HepG2 (cell line): ENCODE results near the gene LZTR1. TPM values are rescaled to one million over a fixed set of nuclear protein-coding genes. Genes with fewer than 3 reads are reported as not detected.

Experiments
- EZH2 ChIP-seq: conservative IDR thresholded peaks from 2 replicates; pipeline ENCODE4 v1.6.1; 2012; ENCODE audit warnings: mild to moderate bottlenecking, low read depth, low read length, moderate library complexity
- HES4 ChIP-seq: sonication (generic); formaldehyde crosslinking; IDR thresholded peaks from 2 replicates; pipeline ENCODE4 v1.9.0; 2021; ENCODE audit warnings: mild to moderate bottlenecking, missing genetic modification reagents, borderline replicate concordance
- HNRNPH1 ChIP-seq: fragments of 200-400 bp; formaldehyde crosslinking; optimal IDR thresholded peaks from 2 replicates; pipeline ENCODE3; 2017; ENCODE audit warnings: mild to moderate bottlenecking, low read depth, low read length
- HNRNPLL ChIP-seq: fragments of 200-400 bp; formaldehyde crosslinking; IDR thresholded peaks from 2 replicates; pipeline ENCODE4 v1.6.1; 2017; ENCODE audit warnings: mild to moderate bottlenecking, low read depth, low read length; ENCODE audit not compliant: poor library complexity, severe bottlenecking
- KDM4B ChIP-seq: sonication (generic); formaldehyde crosslinking; IDR thresholded peaks from 2 replicates; pipeline ENCODE4 v1.4.0; 2020; ENCODE audit warnings: missing genetic modification reagents
- MYC ChIP-seq: sonication (generic); formaldehyde crosslinking; IDR thresholded peaks from 2 replicates; pipeline ENCODE4 v1.9.0; 2021; ENCODE audit warnings: missing genetic modification reagents, borderline replicate concordance
- PAWR ChIP-seq: sonication (generic); formaldehyde crosslinking; IDR thresholded peaks from 2 replicates; pipeline ENCODE4 v1.4.0; 2020; ENCODE audit warnings: missing genetic modification reagents, mild to moderate bottlenecking, borderline replicate concordance
- YY1 ChIP-seq: IDR thresholded peaks from 2 replicates; pipeline ENCODE4 v1.6.1; 2011; ENCODE audit warnings: low read length, low read depth, moderate library complexity, mild to moderate bottlenecking; ENCODE audit not compliant: insufficient read depth, insufficient replicate concordance
- ZBTB7B ChIP-seq: sonication (generic); formaldehyde crosslinking; IDR thresholded peaks from 2 replicates; pipeline ENCODE4 v1.4.0; 2020; ENCODE audit warnings: missing genetic modification reagents
- ZNF17 ChIP-seq: sonication (generic); formaldehyde crosslinking; IDR thresholded peaks from 2 replicates; pipeline ENCODE4 v1.5.0; 2020; ENCODE audit warnings: mild to moderate bottlenecking, missing genetic modification reagents
- ZNF224 ChIP-seq: sonication (generic); formaldehyde crosslinking; IDR thresholded peaks from 2 replicates; pipeline ENCODE4 v1.5.0; 2020; ENCODE audit warnings: mild to moderate bottlenecking, missing genetic modification reagents
- ZNF234 ChIP-seq: sonication (generic); formaldehyde crosslinking; conservative IDR thresholded peaks from 2 replicates; pipeline ENCODE4 v1.5.1; 2020; ENCODE audit warnings: mild to moderate bottlenecking, missing genetic modification reagents
- ZNF329 ChIP-seq: sonication (generic); formaldehyde crosslinking; IDR thresholded peaks from 2 replicates; pipeline ENCODE4 v1.9.0; 2021; ENCODE audit warnings: low read depth, mild to moderate bottlenecking, missing genetic modification reagents
- ZNF569 ChIP-seq: sonication (generic); formaldehyde crosslinking; IDR thresholded peaks from 2 replicates; pipeline ENCODE4 v1.5.0; 2020; ENCODE audit warnings: mild to moderate bottlenecking, missing genetic modification reagents, moderate library complexity, borderline replicate concordance
- ZNF652 ChIP-seq: IDR thresholded peaks from 2 replicates; pipeline ENCODE4 v1.6.1; 2016; ENCODE audit warnings: low read depth, borderline replicate concordance
- ZNF724P ChIP-seq: sonication (generic); formaldehyde crosslinking; IDR thresholded peaks from 2 replicates; pipeline ENCODE4 v1.8.0; 2022; ENCODE audit warnings: missing genetic modification reagents, borderline replicate concordance
- polyA plus RNA-seq, 8 experiments: library from polyadenylated mRNA; depleted of rRNA in 3 of 8; stranded (reverse) in 7 of 8; unstranded in 1 of 8; fragments of >200 nt; fragmentation: Illumina TruSeq in 4 of 8; extraction: Trizol in 4 of 8; gene quantifications; 2 replicates each; pipeline versions ENCODE4 v1.2.1 to v1.2.3, GENCODE V29; 2011 to 2016; ENCODE audit warnings: low read depth in 4 of 8, missing spikeins in 1 of 8, mixed read lengths in 1 of 8; ENCODE audit not compliant: insufficient read depth in 1 of 8
- total RNA-seq, 5 experiments: library from RNA; depleted of rRNA; stranded (reverse); fragments of >200 nt; fragmentation: Illumina TruSeq; extraction: Trizol; gene quantifications; 2 replicates each; pipeline ENCODE4 v1.2.3, GENCODE V29; 2016; ENCODE audit warnings: low read depth in 1 of 5
- TF ChIP-seq, protein P1 (sequence below): sonication (generic); formaldehyde crosslinking; IDR thresholded peaks from 2 replicates; pipeline ENCODE4 v1.8.1; 2022; ENCODE audit warnings: low read depth, mild to moderate bottlenecking, missing genetic modification reagents
- TF ChIP-seq, protein P2 (sequence below): sonication (generic); formaldehyde crosslinking; IDR thresholded peaks from 2 replicates; pipeline ENCODE4 v1.5.0; 2020; ENCODE audit warnings: missing genetic modification reagents
- TF ChIP-seq, protein P3 (sequence below): sonication (generic); formaldehyde crosslinking; IDR thresholded peaks from 2 replicates; pipeline ENCODE4 v1.9.0; 2022; ENCODE audit warnings: missing genetic modification reagents, mild to moderate bottlenecking, borderline replicate concordance
- TF ChIP-seq, protein P4 (sequence below): sonication (generic); formaldehyde crosslinking; IDR thresholded peaks from 2 replicates; pipeline ENCODE4 v1.5.0; 2020; ENCODE audit warnings: mild to moderate bottlenecking, missing genetic modification reagents
- TF ChIP-seq, protein P5 (sequence below): sonication (generic); formaldehyde crosslinking; conservative IDR thresholded peaks from 2 replicates; pipeline ENCODE4 v1.4.0; 2020; ENCODE audit warnings: missing genetic modification reagents

The LZTR1 gene
- total and polyA plus RNA-seq, 2 of the 13 experiments (the other 11 are each of a cell fraction or from before 2014, with no cell fraction given): 21.8 to 22.4 TPM

DNA sequence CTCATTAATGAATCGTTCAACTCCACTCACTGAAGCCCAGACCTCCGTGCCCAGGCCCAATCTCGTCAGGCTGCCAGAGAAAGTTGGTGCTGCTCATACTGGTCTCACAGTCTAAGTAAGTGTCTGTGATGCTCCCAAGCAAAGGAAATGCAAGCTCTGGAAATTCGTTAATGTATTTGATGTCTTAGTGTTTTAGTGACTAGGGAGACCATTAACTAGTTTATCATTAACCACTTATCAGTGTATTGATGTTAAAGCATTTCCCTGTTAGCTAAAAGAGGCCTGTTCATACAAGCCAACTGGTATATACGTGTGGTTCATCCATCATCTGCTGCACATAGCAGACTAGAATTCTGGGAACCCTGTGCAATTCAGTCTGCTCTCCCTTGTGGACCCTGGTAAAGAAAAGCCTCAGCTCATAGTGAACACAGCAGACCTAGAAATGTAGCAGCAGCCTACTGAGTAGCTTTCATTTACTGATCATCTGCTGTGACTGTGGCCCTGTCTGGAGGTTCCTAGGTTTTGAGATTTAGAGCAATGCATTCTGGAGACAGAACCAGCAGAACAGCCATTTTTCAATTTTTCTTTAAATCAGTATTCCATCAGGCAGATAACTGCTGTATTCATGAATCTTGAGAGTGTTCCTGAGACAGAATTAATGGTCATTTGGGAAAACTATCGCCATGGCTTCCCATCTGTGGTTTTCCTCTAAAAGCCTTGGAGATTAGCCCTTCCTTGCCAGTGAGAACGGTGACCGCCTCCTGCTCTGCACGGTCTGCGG lies 30.8 kb upstream of the LZTR1 start (continued):
- TF ChIP-seq, protein P1, sequence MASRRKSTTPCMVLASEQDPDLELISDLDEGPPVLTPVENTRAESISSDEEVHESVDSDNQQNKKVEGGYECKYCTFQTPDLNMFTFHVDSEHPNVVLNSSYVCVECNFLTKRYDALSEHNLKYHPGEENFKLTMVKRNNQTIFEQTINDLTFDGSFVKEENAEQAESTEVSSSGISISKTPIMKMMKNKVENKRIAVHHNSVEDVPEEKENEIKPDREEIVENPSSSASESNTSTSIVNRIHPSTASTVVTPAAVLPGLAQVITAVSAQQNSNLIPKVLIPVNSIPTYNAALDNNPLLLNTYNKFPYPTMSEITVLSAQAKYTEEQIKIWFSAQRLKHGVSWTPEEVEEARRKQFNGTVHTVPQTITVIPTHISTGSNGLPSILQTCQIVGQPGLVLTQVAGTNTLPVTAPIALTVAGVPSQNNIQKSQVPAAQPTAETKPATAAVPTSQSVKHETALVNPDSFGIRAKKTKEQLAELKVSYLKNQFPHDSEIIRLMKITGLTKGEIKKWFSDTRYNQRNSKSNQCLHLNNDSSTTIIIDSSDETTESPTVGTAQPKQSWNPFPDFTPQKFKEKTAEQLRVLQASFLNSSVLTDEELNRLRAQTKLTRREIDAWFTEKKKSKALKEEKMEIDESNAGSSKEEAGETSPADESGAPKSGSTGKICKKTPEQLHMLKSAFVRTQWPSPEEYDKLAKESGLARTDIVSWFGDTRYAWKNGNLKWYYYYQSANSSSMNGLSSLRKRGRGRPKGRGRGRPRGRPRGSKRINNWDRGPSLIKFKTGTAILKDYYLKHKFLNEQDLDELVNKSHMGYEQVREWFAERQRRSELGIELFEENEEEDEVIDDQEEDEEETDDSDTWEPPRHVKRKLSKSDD (CRISPR knock-in tag): no peak
- no peak for TF ChIP-seq EZH2
- no peak for TF ChIP-seq HNRNPH1
- no peak for TF ChIP-seq YY1
- TF ChIP-seq, protein P2, sequence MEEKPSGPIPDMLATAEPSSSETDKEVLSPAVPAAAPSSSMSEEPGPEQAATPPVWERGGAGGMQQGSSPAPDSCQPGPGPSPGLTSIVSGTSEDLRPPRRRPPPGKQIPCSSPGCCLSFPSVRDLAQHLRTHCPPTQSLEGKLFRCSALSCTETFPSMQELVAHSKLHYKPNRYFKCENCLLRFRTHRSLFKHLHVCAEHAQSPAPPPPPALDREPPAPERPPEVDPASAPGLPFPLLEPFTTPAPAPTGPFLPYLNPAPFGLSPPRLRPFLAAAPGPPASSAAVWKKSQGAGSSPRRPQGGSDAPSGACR (CRISPR knock-in tag): no peak
- no peak for TF ChIP-seq ZNF17 (CRISPR knock-in tag)
- TF ChIP-seq ZNF652 (CRISPR knock-in tag): no peak
- no peak for TF ChIP-seq ZNF569
- no peak for TF ChIP-seq HES4 (CRISPR knock-in tag)
- TF ChIP-seq KDM4B (CRISPR knock-in tag): no peak
- TF ChIP-seq, protein P3, sequence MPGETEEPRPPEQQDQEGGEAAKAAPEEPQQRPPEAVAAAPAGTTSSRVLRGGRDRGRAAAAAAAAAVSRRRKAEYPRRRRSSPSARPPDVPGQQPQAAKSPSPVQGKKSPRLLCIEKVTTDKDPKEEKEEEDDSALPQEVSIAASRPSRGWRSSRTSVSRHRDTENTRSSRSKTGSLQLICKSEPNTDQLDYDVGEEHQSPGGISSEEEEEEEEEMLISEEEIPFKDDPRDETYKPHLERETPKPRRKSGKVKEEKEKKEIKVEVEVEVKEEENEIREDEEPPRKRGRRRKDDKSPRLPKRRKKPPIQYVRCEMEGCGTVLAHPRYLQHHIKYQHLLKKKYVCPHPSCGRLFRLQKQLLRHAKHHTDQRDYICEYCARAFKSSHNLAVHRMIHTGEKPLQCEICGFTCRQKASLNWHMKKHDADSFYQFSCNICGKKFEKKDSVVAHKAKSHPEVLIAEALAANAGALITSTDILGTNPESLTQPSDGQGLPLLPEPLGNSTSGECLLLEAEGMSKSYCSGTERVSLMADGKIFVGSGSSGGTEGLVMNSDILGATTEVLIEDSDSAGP: no peak
- no peak for TF ChIP-seq ZNF234 (CRISPR knock-in tag)
- TF ChIP-seq MYC (CRISPR knock-in tag): no peak
- TF ChIP-seq, protein P4, sequence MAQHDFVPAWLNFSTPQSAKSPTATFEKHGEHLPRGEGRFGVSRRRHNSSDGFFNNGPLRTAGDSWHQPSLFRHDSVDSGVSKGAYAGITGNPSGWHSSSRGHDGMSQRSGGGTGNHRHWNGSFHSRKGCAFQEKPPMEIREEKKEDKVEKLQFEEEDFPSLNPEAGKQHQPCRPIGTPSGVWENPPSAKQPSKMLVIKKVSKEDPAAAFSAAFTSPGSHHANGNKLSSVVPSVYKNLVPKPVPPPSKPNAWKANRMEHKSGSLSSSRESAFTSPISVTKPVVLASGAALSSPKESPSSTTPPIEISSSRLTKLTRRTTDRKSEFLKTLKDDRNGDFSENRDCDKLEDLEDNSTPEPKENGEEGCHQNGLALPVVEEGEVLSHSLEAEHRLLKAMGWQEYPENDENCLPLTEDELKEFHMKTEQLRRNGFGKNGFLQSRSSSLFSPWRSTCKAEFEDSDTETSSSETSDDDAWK (CRISPR knock-in tag): no peak
- no peak for TF ChIP-seq ZNF329 (CRISPR knock-in tag)
- no peak for TF ChIP-seq ZNF224
- no peak for TF ChIP-seq ZBTB7B (CRISPR knock-in tag)
- no peak for TF ChIP-seq HNRNPLL
- TF ChIP-seq, protein P5, sequence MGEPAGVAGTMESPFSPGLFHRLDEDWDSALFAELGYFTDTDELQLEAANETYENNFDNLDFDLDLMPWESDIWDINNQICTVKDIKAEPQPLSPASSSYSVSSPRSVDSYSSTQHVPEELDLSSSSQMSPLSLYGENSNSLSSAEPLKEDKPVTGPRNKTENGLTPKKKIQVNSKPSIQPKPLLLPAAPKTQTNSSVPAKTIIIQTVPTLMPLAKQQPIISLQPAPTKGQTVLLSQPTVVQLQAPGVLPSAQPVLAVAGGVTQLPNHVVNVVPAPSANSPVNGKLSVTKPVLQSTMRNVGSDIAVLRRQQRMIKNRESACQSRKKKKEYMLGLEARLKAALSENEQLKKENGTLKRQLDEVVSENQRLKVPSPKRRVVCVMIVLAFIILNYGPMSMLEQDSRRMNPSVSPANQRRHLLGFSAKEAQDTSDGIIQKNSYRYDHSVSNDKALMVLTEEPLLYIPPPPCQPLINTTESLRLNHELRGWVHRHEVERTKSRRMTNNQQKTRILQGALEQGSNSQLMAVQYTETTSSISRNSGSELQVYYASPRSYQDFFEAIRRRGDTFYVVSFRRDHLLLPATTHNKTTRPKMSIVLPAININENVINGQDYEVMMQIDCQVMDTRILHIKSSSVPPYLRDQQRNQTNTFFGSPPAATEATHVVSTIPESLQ: no peak
- TF ChIP-seq ZNF724P: no peak
- no peak; the same call in 1 of the 2 replicates for TF ChIP-seq PAWR (CRISPR knock-in tag)
